Mesothelial cell of epicardium (in vitro differentiated cells): ENCODE measurements around the gene DCAF5. TPM values are rescaled to one million over a fixed set of nuclear protein-coding genes. Genes with fewer than 3 reads are reported as not detected.

Experiments used
- DNase-seq, 2 experiments: peaks; one replicate each; pipeline ENCODE4 v3.0.0; 2021; ENCODE audit warnings: low spot score in 2 of 2; ENCODE audit not compliant: unreplicated experiment in 2 of 2
- H3K27ac Mint-ChIP-seq: 2 replicates; pipeline ENCODE4 v1.8.0; 2021; ENCODE audit warnings: mixed read lengths
- H3K27me3 Mint-ChIP-seq: 2 replicates; pipeline ENCODE4 v1.8.0; 2021; ENCODE audit warnings: low read depth, mixed read lengths
- H3K36me3 Mint-ChIP-seq: 2 replicates; pipeline ENCODE4 v1.8.0; 2021; ENCODE audit warnings: mixed read lengths
- H3K4me1 Mint-ChIP-seq: 2 replicates; pipeline ENCODE4 v1.8.0; 2021; ENCODE audit warnings: mixed read lengths
- H3K4me3 Mint-ChIP-seq: 2 replicates; pipeline ENCODE4 v1.8.0; 2021; ENCODE audit warnings: mild to moderate bottlenecking, moderate library complexity, mixed read lengths
- H3K9me3 Mint-ChIP-seq: 2 replicates; pipeline ENCODE4 v1.8.0; 2021; ENCODE audit warnings: mixed read lengths
- total RNA-seq: library from RNA; stranded (reverse); gene quantifications from 3 replicates; pipeline ENCODE4 v1.2.1, GENCODE V29; 2021
- TF ChIP-seq, protein P1 (sequence below): fragments of 200-600 bp; sonication (generic); IDR thresholded peaks from one replicate; pipeline ENCODE4 v1.5.0; 2021; ENCODE audit warnings: antibody characterized with exemption; ENCODE audit not compliant: unreplicated experiment

Gene DCAF5
- total RNA-seq, 1 donor from 2014 or later, result 64.4 TPM

DNA sequence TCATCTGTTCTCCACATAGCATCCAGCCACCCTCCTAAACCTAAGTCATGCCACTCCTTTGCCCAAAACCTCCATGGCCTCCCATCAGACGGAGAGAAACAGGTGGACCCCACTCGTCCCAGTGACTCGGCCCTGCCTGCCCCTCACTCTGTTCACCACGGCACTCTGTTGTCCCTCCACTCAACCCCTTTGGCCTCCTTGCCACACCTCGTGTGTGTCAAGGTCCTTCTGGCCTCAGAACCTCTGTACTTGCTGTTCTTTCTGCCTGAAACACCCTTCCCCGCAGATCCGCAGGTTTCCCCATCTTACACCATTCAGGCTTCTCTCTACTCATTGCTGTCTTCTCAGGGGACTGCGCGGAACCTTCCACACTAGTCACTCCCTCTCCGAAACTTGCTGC is 149.3 kb downstream of the DCAF5 start:
- Mint-ChIP-seq H3K4me3 (no peak overlapping the region), H3K27ac (no peak overlapping the region), H3K4me1 (peaks cover 22% of the 10 kb centered on the region), H3K9me3 (no peaks in the 10 kb centered on the region), H3K36me3 (no peaks in the 10 kb centered on the region), H3K27me3 (no peaks in the 10 kb centered on the region)
- TF ChIP-seq, protein P1, sequence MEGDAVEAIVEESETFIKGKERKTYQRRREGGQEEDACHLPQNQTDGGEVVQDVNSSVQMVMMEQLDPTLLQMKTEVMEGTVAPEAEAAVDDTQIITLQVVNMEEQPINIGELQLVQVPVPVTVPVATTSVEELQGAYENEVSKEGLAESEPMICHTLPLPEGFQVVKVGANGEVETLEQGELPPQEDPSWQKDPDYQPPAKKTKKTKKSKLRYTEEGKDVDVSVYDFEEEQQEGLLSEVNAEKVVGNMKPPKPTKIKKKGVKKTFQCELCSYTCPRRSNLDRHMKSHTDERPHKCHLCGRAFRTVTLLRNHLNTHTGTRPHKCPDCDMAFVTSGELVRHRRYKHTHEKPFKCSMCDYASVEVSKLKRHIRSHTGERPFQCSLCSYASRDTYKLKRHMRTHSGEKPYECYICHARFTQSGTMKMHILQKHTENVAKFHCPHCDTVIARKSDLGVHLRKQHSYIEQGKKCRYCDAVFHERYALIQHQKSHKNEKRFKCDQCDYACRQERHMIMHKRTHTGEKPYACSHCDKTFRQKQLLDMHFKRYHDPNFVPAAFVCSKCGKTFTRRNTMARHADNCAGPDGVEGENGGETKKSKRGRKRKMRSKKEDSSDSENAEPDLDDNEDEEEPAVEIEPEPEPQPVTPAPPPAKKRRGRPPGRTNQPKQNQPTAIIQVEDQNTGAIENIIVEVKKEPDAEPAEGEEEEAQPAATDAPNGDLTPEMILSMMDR, result no peak
- no peak for DNase-seq

DNA sequence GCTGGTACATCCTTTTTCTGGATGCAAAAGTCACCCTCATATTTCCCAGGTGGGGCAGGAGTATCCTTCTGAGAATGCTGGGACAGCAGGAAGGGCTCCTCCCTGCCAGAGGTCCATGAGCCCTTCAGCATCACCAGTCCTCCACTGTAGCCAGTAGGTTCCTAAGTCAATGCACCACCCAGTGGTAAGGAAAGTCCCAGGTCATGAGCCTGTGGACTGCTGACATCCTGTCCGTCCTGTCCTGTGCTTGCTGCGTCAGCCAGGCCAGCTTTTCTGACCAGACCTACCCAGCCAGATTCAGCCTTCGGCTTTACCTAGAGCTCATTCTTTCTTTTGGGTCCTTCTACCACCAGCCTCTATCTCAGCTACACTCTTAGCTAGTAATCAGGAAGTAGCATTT is 150.8 kb downstream of the DCAF5 start:
- Mint-ChIP-seq H3K36me3 (no peaks in the 10 kb centered on the region), H3K4me1 (peaks cover 17% of the 10 kb centered on the region), H3K4me3 (no peak overlapping the region), H3K9me3 (no peaks in the 10 kb centered on the region), H3K27ac (no peak overlapping the region), H3K27me3 (no peaks in the 10 kb centered on the region)
- DNase-seq, result no peak
- TF ChIP-seq, protein P1, result no peak

GRCh38 chr14:69001375-69001774 is 151.5 kb downstream of the DCAF5 start:
- TF ChIP-seq, protein P1, result no peak
- peaks cover 17% of the 10 kb centered on the region for H3K4me1 Mint-ChIP-seq

More at GRCh38 chr14:69001375-69001774, 151.5 kb downstream of the DCAF5 start:
- Mint-ChIP-seq H3K36me3 (no peaks in the 10 kb centered on the region), H3K4me3 (no peak overlapping the region), H3K27me3 (no peaks in the 10 kb centered on the region), H3K9me3 (no peaks in the 10 kb centered on the region), H3K27ac (no peak overlapping the region)
- DNase-seq, result no peak

Other genes starting within 250 kb of the DCAF5 start
- 155 to 166 TPM (median 163 TPM) in 3 replicates for gene ACTN1, start 173.8 kb downstream of the DCAF5 start, total RNA-seq
- gene EXD2, start 38.4 kb upstream of the DCAF5 start, total RNA-seq, result 27.4 to 30.6 TPM (median 29.8 TPM) in 3 replicates
- 6.4 to 9.9 TPM (median 8.2 TPM) in 3 replicates for gene GALNT16, start 107.0 kb upstream of the DCAF5 start, total RNA-seq
- gene ERH, start 245.2 kb upstream of the DCAF5 start, total RNA-seq, result 257 to 273 TPM (median 261 TPM) in 3 replicates
- gene SLC39A9, start 245.6 kb upstream of the DCAF5 start, total RNA-seq, result 59.1 to 59.9 TPM (median 59.4 TPM) in 3 replicates